Esophagus (tissue), 2 donors: Measurements from ENCODE around the gene TIMP4. TPM values are rescaled to one million over a fixed set of nuclear protein-coding genes. Genes with fewer than 3 reads are reported as not detected.

Experiments
- H3K27ac ChIP-seq, 2 donors: one replicate each; pipeline ENCODE4 v1.5.1; 2013; ENCODE audit warnings: low read depth in 2 of 2, mild to moderate bottlenecking in 2 of 2, inconsistent platforms in 1 of 2, low read length in 1 of 2, moderate library complexity in 1 of 2
- H3K27me3 ChIP-seq, 2 donors: one replicate each; pipeline ENCODE4 v1.6.1; 2013; ENCODE audit warnings: low read length in 2 of 2, control low read depth in 1 of 2, mild to moderate bottlenecking in 1 of 2; ENCODE audit not compliant: insufficient read depth in 2 of 2, control insufficient read depth in 1 of 2
- H3K36me3 ChIP-seq, 2 donors: one replicate each; pipeline ENCODE4 v1.6.1; 2013; ENCODE audit warnings: low read length in 1 of 2; ENCODE audit not compliant: control insufficient read depth in 2 of 2, insufficient read depth in 2 of 2
- H3K4me1 ChIP-seq, 2 donors: one replicate each; pipeline ENCODE4 v1.6.1; 2013; ENCODE audit warnings: low read length in 1 of 2; ENCODE audit not compliant: control insufficient read depth in 2 of 2, insufficient read depth in 2 of 2
- H3K4me3 ChIP-seq, 2 donors: one replicate each; pipeline ENCODE4 v1.5.1; 2013; ENCODE audit warnings: low read length in 2 of 2, mild to moderate bottlenecking in 2 of 2, low read depth in 1 of 2, moderate library complexity in 1 of 2
- H3K9me3 ChIP-seq, 2 donors: one replicate each; pipeline ENCODE4 v1.6.1; 2013; ENCODE audit warnings: mild to moderate bottlenecking in 2 of 2, low read depth in 1 of 2, low read length in 1 of 2, moderate library complexity in 1 of 2; ENCODE audit not compliant: control insufficient read depth in 2 of 2, insufficient read depth in 1 of 2
- WGBS, 2 donors: extraction: QIAGEN DNeasy Blood & Tissue Kit; methylation state at CpG; one replicate each; pipeline ENCODE4 v1.1.7; 2013; 5-methylcytosine and 5-hydroxymethylcytosine counted together
- polyA plus RNA-seq, 2 donors: library from polyadenylated mRNA; stranded (reverse); fragments of 200-250 nt; gene quantifications; one replicate each; pipeline ENCODE4 v1.2.3, GENCODE V29; 2013
- donor health status: healthy with polysubstance abuse.
- donor health status: Bipolar disorder and iron deficiency.

Gene TIMP4
- under 1 TPM; 0.45 to 1.00 TPM for polyA plus RNA-seq

- peak within 1 kb of the TSS in 1 of 2 donors; percentile 22 for H3K27ac ChIP-seq
- no peaks in the 10 kb centered on the region for H3K36me3 ChIP-seq
- no peaks in the 10 kb centered on the region for H3K27me3 ChIP-seq
- no peaks in the 10 kb centered on the region for H3K9me3 ChIP-seq
- peaks cover 0 to 3% of the 10 kb centered on the region in 2 donors for H3K4me1 ChIP-seq
- WGBS, 2 donors: 8 to 14% methylated on average over 34 of the region's 34 CpGs
- H3K4me3 ChIP-seq: peak within 1 kb of the TSS; percentile 35 to 36
These were observed at the start of gene TIMP4 for GRCh38 chr3:12158387-12159226. Gene TIMP4 (minus strand): TSS chr3:12158912. CDS start chr3:12158840, 72 bp downstream.

GRCh38 chr3:12205171-12205570 is 46.5 kb upstream of the TIMP4 start:
- H3K27me3 ChIP-seq: no peaks in the 10 kb centered on the region
- H3K4me1 ChIP-seq: no peaks in the 10 kb centered on the region
- no peaks in the 10 kb centered on the region for H3K9me3 ChIP-seq
- H3K4me3 ChIP-seq: no peak overlapping the region
- H3K36me3 ChIP-seq: no peaks in the 10 kb centered on the region
- 89 to 95% methylated on average over 4 of the region's 4 CpGs for WGBS, 2 donors
- no peak overlapping the region for H3K27ac ChIP-seq

DNA sequence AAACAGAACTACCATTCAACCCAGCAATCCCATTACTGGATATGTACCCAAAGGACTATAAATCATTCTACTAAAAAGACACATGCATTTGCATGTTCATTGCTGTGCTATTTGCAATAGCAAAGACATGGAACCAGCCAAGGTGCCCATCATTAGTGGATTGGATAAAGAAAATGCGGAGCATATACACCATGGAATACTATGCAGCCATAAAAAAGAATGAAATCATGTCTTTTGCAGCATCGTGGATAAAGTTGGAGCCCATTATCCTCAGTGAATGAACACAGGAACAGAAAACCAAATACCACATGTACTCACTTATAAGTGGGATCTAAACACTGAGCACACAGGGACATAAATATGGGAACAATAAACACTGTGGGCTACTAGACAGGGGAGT is 43.1 kb upstream of the TIMP4 start:
- H3K27me3 ChIP-seq: no peaks in the 10 kb centered on the region
- H3K27ac ChIP-seq: no peak overlapping the region
- H3K4me1 ChIP-seq: no peaks in the 10 kb centered on the region
- WGBS, 2 donors: 90% methylated on average over 2 of the region's 2 CpGs
- H3K4me3 ChIP-seq: no peak overlapping the region
- H3K36me3 ChIP-seq: no peaks in the 10 kb centered on the region
- no peaks in the 10 kb centered on the region for H3K9me3 ChIP-seq

DNA sequence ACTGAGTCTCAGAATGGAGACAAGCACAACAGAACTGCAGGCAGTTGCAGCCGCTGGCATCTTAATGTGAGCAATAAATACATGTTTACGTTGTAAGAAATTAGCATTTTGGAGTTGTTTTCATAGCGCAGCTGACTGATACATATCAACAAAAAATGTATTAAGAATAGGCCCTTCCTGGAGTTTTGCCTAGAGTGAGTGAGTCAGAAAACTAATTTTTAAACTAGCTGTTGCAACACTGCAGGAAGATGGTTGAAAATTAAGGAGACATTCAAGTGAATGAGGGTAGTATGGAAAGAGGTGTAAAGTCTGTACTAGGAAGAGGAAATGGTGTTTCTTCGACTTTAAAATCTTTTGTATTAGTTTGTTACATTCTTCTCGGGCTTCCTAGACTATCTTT is 39.6 kb upstream of the TIMP4 start:
- Histone ChIP-seq H3K9me3 (no peaks in the 10 kb centered on the region), H3K36me3 (no peaks in the 10 kb centered on the region), H3K27ac (peak overlapping the region in 1 of 2 donors; percentile 40), H3K27me3 (no peaks in the 10 kb centered on the region), H3K4me3 (no peak overlapping the region), H3K4me1 (peaks cover 2 to 3% of the 10 kb centered on the region in 2 donors)
- WGBS, 2 donors: 50 to 64% methylated on average over 5 of the region's 5 CpGs

- no peaks in the 10 kb centered on the region for H3K36me3 ChIP-seq
- H3K4me3 ChIP-seq: no peak overlapping the region
- no peaks in the 10 kb centered on the region for H3K9me3 ChIP-seq
- no peak overlapping the region for H3K27ac ChIP-seq
- peaks cover 2 to 3% of the 10 kb centered on the region in 2 donors for H3K4me1 ChIP-seq
- no peaks in the 10 kb centered on the region for H3K27me3 ChIP-seq
These were observed 38.8 kb upstream of the TIMP4 start for GRCh38 chr3:12197475-12197874.

DNA sequence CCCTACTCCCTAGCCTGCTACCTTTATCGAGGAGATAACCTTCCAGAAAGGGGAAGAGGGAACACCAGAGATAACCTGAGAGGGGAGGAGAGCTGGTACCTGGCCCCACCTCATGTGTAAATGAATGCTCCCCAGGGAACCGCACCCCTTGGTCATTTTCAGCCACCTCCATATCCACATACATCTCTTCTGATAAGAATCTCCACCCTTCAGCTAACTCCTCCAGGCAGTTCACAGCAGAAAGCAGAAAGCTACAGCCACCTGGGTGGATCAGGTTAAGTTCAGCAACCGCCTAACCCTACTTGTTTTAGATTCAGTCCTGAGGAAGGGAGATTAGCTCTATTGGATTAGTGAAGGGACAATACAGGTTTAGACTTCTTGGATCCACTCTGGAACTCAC is 38.0 kb upstream of the TIMP4 start:
- peaks cover 2 to 3% of the 10 kb centered on the region in 2 donors for H3K4me1 ChIP-seq
- H3K36me3 ChIP-seq: no peaks in the 10 kb centered on the region
- no peaks in the 10 kb centered on the region for H3K9me3 ChIP-seq
- no peaks in the 10 kb centered on the region for H3K27me3 ChIP-seq
- H3K4me3 ChIP-seq: no peak overlapping the region
- H3K27ac ChIP-seq: no peak overlapping the region
- 82 to 86% methylated on average over 3 of the region's 3 CpGs for WGBS, 2 donors

DNA sequence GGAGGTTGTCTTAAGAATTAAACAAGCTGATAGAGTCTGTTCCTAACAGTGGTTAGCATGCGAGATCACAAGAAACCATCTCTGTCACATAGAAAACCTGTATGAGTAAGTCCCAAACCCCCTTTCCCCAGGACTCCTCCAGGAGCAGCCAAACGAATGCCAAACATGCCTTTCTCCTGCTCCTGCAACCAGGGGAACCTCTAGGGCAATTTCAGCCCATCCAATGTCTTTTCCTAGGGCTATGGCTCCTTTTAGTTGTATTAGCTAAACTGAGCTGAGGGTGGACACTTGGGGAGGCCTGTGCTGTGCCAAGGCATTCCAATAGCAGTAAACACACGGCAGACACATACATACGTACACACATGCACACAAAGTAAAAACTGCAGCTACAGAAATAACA is 36.5 kb upstream of the TIMP4 start:
- Histone ChIP-seq H3K4me1 (peaks cover 2 to 12% of the 10 kb centered on the region in 2 donors), H3K4me3 (no peak overlapping the region), H3K27me3 (no peaks in the 10 kb centered on the region), H3K9me3 (no peaks in the 10 kb centered on the region), H3K27ac (no peak overlapping the region), H3K36me3 (no peaks in the 10 kb centered on the region)
- 83 to 88% methylated on average over 4 of the region's 4 CpGs for WGBS, 2 donors

DNA sequence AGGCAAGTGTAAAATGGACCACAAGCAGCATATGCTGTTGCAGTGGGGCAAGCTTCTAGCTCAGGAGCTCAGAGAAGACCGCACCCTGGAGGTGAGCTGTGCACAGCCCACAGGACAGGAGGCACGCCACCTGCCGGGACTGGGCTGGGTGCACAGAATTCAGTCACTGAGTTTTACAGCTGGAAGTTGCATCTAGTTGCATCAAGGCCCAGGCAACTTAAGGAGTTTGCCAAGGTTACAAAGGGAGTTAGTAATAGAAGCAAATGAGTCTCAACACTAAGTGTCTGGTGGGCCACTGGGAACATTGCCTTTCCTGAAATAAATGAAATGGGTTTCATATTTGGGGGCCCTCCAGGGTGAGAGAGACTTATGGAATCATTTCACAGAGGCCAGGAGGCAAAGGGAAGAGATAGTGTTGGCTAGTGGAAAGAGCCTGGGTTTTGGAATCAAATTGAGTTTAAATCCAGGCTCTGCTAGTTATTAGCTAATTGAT is 36.0 kb upstream of the TIMP4 start:
- WGBS, 2 donors: 51 to 58% methylated on average over 3 of the region's 3 CpGs
- Histone ChIP-seq H3K4me3 (no peak overlapping the region), H3K27ac (peak overlapping the region; percentile 41 to 52), H3K9me3 (no peaks in the 10 kb centered on the region), H3K36me3 (no peaks in the 10 kb centered on the region), H3K4me1 (peaks cover 2 to 13% of the 10 kb centered on the region in 2 donors), H3K27me3 (no peaks in the 10 kb centered on the region)

GRCh38 chr3:12194209-12194608 is 35.5 kb upstream of the TIMP4 start:
- Histone ChIP-seq H3K27ac (peak overlapping the region; percentile 41 to 52), H3K9me3 (no peaks in the 10 kb centered on the region), H3K36me3 (no peaks in the 10 kb centered on the region), H3K27me3 (no peaks in the 10 kb centered on the region), H3K4me3 (no peak overlapping the region), H3K4me1 (peaks cover 2 to 13% of the 10 kb centered on the region in 2 donors)
- 23 to 33% methylated on average over 3 of the region's 3 CpGs for WGBS, 2 donors
